Duodenal mucosa (tissue), 2 donors: ENCODE measurements around the gene SYT14.

Source experiments
- H3K27ac ChIP-seq: one replicate; pipeline ENCODE4 v1.7.0; 2013; ENCODE audit warnings: low read depth, low read length
- H3K27me3 ChIP-seq, 2 donors: one replicate each; pipeline ENCODE4 v1.7.0; 2013; ENCODE audit warnings: low read length in 2 of 2, control low read depth in 1 of 2; ENCODE audit not compliant: insufficient read depth in 2 of 2, control insufficient read depth in 1 of 2
- H3K36me3 ChIP-seq, 2 donors: one replicate each; pipeline ENCODE4 v1.7.0; 2013; ENCODE audit warnings: low read length in 2 of 2, control low read depth in 1 of 2; ENCODE audit not compliant: insufficient read depth in 2 of 2, control insufficient read depth in 1 of 2
- H3K4me1 ChIP-seq, 2 donors: one replicate each; pipeline ENCODE4 v1.7.0; 2013; ENCODE audit warnings: low read length in 2 of 2, control low read depth in 1 of 2; ENCODE audit not compliant: insufficient read depth in 2 of 2, control insufficient read depth in 1 of 2
- H3K4me3 ChIP-seq, 2 donors: one replicate each; pipeline ENCODE4 v1.7.0; 2013; ENCODE audit warnings: low read length in 2 of 2, low read depth in 1 of 2
- H3K9ac ChIP-seq, 2 donors: one replicate each; pipeline ENCODE4 v1.7.0; 2013; ENCODE audit warnings: low read length in 2 of 2, low read depth in 1 of 2
- H3K9me3 ChIP-seq, 2 donors: one replicate each; pipeline ENCODE4 v1.7.0; 2013; ENCODE audit warnings: low read length in 2 of 2, control low read depth in 1 of 2; ENCODE audit not compliant: control insufficient read depth in 1 of 2

The SYT14 gene

DNA sequence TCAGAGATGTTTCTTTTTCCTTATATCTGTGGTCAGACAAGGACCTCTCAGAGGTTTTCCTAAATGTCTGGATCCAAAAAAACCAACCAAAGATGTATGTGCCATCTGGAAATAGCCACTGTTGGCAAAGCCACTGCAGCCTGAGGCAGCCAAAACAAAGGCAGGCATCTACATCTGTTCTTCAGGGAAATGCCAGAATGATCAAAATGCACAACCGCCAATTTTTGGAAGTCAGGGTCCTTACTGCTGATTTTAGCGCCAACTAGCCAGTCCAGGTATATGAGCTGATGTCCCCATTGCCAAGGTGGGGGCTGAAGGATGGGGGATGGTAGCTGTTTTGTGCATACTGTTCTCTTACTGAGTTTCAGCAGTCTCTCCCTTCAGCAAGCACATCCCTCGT, 45.9 kb downstream of the SYT14 start:
- H3K9ac ChIP-seq = no peak overlapping the region
- no peaks in the 10 kb centered on the region for H3K4me1 ChIP-seq
- H3K9me3 ChIP-seq = no peaks in the 10 kb centered on the region
- no peak overlapping the region for H3K4me3 ChIP-seq
- no peaks in the 10 kb centered on the region for H3K36me3 ChIP-seq
- H3K27me3 ChIP-seq = no peaks in the 10 kb centered on the region
- no peak overlapping the region for H3K27ac ChIP-seq

DNA sequence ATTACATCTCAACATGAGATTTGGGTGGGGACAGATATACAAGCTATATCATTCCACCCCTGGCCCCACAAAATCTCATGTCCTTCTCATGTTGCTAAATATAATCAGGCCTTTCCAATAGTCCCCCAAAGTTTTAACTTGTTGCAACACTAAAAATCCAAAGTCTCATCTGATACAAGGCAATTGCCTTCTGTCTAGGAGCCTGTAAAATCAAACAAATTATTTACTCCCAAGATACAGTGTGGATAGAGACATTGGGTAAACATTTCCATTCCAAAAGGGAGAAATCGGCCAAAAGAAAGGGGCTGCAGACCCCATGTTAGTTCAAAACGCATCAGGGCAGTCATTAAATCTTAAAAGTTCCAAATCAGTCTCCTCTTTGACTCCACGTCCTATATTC, 47.0 kb downstream of the SYT14 start:
- no peaks in the 10 kb centered on the region for H3K27me3 ChIP-seq
- H3K9ac ChIP-seq = no peak overlapping the region
- no peaks in the 10 kb centered on the region for H3K4me1 ChIP-seq
- H3K4me3 ChIP-seq = no peak overlapping the region
- H3K9me3 ChIP-seq = no peaks in the 10 kb centered on the region
- no peaks in the 10 kb centered on the region for H3K36me3 ChIP-seq
- H3K27ac ChIP-seq = no peak overlapping the region

DNA sequence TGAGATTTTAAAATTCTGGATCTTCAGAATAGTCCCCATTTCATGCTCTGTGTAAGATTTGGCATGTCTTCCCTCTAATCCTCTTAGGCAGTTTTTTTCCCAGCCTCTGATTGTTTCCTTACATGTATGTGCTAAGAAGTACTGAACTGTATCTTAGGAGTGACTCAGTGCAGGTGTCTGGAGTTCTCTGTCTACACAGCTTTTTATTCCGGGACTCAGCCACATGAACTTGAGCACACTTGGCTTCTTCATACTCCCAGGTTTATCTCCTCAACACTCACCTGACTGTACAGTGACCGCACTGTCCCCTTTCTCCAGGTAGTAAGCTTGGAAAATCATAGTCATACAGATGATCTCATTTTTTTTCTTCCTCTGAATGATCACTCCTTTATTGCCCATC, 50.7 kb downstream of the SYT14 start:
- Histone ChIP-seq H3K4me1 (no peaks in the 10 kb centered on the region), H3K4me3 (no peak overlapping the region), H3K36me3 (no peaks in the 10 kb centered on the region), H3K27ac (no peak overlapping the region), H3K9ac (no peak overlapping the region), H3K9me3 (no peaks in the 10 kb centered on the region), H3K27me3 (no peaks in the 10 kb centered on the region)

DNA sequence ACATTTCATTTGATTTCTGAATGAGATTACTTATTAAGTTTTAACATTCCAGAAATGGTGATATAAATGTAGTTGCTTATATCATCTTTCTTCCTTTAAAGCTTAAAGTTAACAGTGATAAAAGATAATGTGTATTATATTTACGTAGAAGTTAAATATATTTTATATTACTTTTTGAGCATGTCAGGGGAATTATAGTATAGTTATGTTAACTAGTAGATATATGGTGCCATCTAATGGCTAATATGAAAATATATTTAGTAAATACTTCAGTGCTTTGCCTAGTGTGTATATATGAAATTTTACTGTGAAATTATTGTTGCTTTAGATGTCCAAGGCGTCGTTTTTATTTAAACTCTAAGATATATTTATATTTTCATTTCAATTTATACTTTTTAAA, 51.5 kb downstream of the SYT14 start:
- no peaks in the 10 kb centered on the region for H3K36me3 ChIP-seq
- H3K27me3 ChIP-seq = no peaks in the 10 kb centered on the region
- no peaks in the 10 kb centered on the region for H3K9me3 ChIP-seq
- H3K4me3 ChIP-seq = no peak overlapping the region
- H3K4me1 ChIP-seq = no peaks in the 10 kb centered on the region
- no peak overlapping the region for H3K9ac ChIP-seq
- H3K27ac ChIP-seq = no peak overlapping the region

DNA sequence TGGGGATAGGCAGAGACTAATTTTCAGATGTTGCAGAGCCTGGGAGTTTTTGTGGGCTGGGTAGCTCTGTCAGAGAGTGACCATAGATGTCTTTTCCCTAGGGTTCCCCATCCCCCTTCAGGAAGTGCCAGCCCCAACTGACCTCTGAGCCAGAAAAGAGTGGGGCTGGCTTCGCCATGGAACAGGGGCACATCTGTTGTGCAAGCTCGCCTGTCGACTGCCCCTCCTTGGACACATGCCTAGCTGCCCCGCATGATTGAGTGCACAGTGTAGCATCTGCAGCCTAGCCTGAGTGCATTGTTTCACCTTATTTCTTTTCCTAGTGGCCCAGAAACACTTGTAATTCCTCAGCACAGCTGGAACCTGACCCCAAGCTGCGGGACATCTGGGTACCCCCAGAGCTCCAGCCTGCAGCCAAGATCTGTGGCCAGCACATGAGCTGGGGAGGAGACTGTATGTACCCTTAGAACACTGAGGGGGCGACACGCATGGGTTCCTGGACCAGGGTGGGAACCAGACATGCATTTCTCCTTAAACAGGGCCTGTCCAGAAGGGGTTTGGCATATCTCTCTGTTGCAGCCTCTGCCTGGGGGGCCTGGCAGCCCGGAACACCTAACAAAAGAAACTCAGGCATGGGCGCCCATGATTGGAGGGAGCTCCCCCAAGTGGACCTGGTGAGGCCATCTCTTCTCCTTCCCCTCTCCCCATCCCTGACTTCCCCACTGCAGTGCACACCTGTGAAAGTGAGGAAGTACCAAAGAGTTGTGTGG, 55.2 kb downstream of the SYT14 start:
- H3K4me3 ChIP-seq = no peak overlapping the region
- no peak overlapping the region for H3K27ac ChIP-seq
- no peaks in the 10 kb centered on the region for H3K36me3 ChIP-seq
- H3K9me3 ChIP-seq = no peaks in the 10 kb centered on the region
- no peaks in the 10 kb centered on the region for H3K27me3 ChIP-seq
- no peaks in the 10 kb centered on the region for H3K4me1 ChIP-seq
- H3K9ac ChIP-seq = no peak overlapping the region

DNA sequence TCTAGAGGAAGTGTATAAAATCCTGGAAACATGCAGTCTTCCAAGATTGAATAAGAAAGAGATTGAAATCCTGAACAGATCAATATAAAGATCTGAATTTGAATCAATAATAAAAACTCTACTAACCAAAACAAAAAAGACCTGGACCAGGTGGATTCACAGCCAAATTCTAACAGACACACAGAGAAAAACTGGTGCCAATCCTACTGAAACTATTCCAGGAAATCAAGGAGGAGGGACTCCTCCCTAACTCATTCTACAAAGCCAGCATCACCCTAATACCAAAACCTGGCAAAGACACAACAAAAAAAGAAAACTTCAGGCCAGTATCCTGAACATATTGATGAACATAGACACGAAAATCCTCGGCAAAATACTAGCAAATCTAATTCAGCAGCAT, 58.3 kb downstream of the SYT14 start:
- Histone ChIP-seq H3K36me3 (no peaks in the 10 kb centered on the region), H3K27me3 (no peaks in the 10 kb centered on the region), H3K4me3 (no peak overlapping the region), H3K4me1 (no peaks in the 10 kb centered on the region), H3K9me3 (no peaks in the 10 kb centered on the region), H3K9ac (no peak overlapping the region), H3K27ac (no peak overlapping the region)

DNA sequence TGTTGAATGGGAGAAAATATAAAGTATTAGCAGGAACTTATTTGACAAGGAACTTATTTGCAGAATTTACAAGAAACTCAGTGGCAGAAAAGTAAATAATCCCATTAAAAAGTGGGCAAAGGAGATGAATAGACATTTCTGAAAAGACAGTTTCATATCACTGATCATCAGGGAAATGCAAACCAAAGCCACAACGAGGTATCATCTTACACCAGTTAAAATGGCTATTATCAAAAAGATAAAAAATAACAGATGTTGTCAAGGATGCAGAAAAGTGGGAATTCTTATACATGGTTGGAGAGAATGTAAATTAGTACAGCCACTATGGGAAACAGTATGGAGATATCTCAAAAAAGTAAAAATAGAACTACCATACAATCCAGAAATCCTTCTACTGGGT, 61.0 kb downstream of the SYT14 start:
- no peak overlapping the region for H3K4me3 ChIP-seq

DNA sequence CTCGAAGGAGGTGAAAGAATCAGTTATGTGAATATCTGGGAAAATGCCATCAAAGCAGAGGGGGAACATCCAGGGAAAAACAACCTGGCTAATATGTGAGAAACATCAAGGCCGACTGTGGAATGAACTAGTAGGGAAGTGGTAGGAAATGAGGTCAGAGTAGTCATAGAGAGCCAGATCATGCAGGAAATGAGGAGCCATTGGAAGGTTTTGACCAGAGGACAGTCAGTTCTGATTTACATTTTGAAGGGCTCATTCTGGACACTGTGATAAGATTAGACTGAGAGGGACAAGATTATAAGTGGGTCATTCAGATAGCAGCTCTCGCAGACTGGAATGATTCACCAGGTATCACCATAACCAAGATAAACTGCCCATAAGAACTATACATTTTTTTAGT, 63.7 kb downstream of the SYT14 start:
- Histone ChIP-seq H3K4me3 (no peak overlapping the region), H3K9ac (no peak overlapping the region), H3K9me3 (no peaks in the 10 kb centered on the region), H3K27ac (no peak overlapping the region), H3K36me3 (no peaks in the 10 kb centered on the region), H3K27me3 (no peaks in the 10 kb centered on the region), H3K4me1 (no peaks in the 10 kb centered on the region)

More for the DNA sequence above, 61.0 kb downstream of the SYT14 start:
- H3K27ac ChIP-seq = no peak overlapping the region
- no peak overlapping the region for H3K9ac ChIP-seq
- no peaks in the 10 kb centered on the region for H3K9me3 ChIP-seq
- H3K36me3 ChIP-seq = no peaks in the 10 kb centered on the region
- H3K4me1 ChIP-seq = no peaks in the 10 kb centered on the region
- no peaks in the 10 kb centered on the region for H3K27me3 ChIP-seq

DNA sequence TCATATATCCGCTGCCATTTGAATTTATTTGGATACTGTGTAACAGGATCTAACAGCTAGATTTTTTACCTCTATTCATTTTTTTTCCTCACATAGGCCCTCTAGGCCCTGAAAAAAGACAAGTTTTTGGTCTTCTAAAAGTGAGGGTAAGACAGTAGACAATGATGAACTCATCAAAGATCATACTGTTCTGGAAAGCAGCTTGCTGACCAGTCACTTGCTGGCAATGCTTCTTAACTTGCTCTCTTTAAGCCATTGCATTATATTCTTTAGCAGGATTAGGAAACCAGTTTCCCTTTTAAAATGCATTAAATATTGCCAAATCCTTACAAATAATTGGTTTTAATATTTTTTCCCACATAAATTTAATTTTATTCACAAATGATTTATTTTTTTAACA, 65.5 kb downstream of the SYT14 start:
- no peak overlapping the region for H3K27ac ChIP-seq
- no peaks in the 10 kb centered on the region for H3K4me1 ChIP-seq
- H3K4me3 ChIP-seq = no peak overlapping the region
- H3K36me3 ChIP-seq = no peaks in the 10 kb centered on the region
- no peaks in the 10 kb centered on the region for H3K9me3 ChIP-seq
- no peak overlapping the region for H3K9ac ChIP-seq
- H3K27me3 ChIP-seq = no peaks in the 10 kb centered on the region

DNA sequence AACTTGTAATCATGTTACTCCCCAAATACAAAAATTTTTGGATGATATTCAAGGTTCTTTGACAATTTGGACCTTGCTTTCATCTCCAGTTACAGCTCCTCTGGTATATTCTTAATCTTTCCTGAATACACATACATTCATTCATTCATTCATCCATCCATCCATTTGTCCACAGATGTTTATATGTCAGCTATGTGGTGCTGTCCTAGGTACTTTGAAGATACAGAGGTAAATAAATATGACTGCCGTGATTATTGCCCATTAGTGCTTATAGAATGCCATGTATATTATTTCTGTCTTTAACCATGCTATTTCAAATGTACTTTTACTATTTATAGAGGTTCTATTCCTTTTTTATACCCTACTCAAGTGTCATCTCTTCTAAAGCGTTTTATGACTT, 72.1 kb downstream of the SYT14 start:
- H3K27ac ChIP-seq = no peak overlapping the region
- H3K27me3 ChIP-seq = no peaks in the 10 kb centered on the region
- H3K9me3 ChIP-seq = no peaks in the 10 kb centered on the region
- no peaks in the 10 kb centered on the region for H3K4me1 ChIP-seq
- H3K4me3 ChIP-seq = no peak overlapping the region
- no peaks in the 10 kb centered on the region for H3K36me3 ChIP-seq
- no peak overlapping the region for H3K9ac ChIP-seq
